ENCODE data around the gene PSME3IP1.

Gene PSME3IP1

DNA sequence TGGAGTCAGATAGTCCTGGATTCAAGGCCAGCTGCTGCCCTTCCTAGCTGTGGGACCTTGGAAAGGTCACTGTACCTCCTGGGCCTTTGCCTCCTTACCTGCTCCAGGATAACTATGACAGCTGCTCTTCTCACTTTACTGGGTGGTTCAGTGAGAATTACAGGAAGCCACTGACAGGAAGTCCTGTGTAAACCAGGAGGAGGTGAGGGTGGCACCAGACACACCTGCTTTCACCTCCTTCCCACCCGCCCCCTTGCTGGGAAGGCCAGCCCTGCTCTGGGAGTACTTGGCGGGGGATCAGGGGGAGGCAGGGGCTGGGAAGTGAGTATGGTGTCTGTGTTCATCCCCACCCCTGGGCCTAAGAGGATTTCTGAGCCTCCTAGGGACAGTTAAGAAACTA is 50.9 kb downstream of the PSME3IP1 start:
- Histone ChIP-seq H3K4me1 (ENCODE audit: insufficient read depth, insufficient read length) (peaks cover 32% of the 10 kb centered on the region), H3K36me3 (ENCODE audit: insufficient read depth, insufficient read length, low read length) (peaks cover 21% of the 10 kb centered on the region), H3K9me3 (ENCODE audit: insufficient read depth, low read length) (no peaks in the 10 kb centered on the region), H3K27me3 (ENCODE audit: insufficient read depth, insufficient read length) (no peaks in the 10 kb centered on the region), H3K9ac (ENCODE audit: insufficient read length, low read depth) (no peak overlapping the region), H3K4me3 (ENCODE audit: insufficient read length, low read depth) (no peak overlapping the region)
- TF ChIP-seq YY1 (IDR thresholded peaks at IDR 0.05; ENCODE audit: insufficient read depth, insufficient read length) (no peak), ZNF274 (IDR thresholded peaks at IDR 0.05; ENCODE audit: low read depth, low read length) (no peak), SUZ12 (IDR thresholded peaks at IDR 0.05; ENCODE audit: extremely low read depth, insufficient read depth, insufficient read length) (no peak)
- DNase-seq (ENCODE audit: low read depth, low spot score), result no peak

DNA sequence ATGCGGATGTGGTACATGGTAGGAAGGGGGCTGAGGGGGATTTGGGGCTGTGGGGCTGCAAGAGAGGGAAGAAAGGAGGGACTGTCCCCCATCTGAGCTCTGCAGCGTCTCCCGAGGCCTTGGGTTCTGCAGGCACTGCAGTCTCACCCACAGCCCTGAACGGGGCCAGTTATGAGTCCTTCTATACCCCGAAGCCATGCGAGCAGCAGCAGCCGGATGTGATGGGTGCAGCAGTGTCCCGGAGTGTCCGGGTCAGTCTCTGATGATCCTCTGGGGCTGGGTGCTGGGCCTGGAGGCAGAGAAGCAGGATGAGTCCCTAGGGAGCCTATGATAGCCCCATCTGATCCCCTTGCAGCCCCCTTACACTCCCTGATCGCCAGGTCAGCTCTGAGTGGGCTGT is 52.0 kb downstream of the PSME3IP1 start:
- peaks cover 32% of the 10 kb centered on the region for H3K4me1 ChIP-seq (ENCODE audit: insufficient read depth, insufficient read length)
- no peak overlapping the region for H3K9ac ChIP-seq (ENCODE audit: insufficient read length, low read depth)
- DNase-seq (ENCODE audit: low read depth, low spot score), result no peak
- H3K27me3 ChIP-seq (ENCODE audit: insufficient read depth, insufficient read length), result no peaks in the 10 kb centered on the region
- TF ChIP-seq YY1 (IDR thresholded peaks at IDR 0.05; ENCODE audit: insufficient read depth, insufficient read length) (no peak), SUZ12 (IDR thresholded peaks at IDR 0.05; ENCODE audit: extremely low read depth, insufficient read depth, insufficient read length) (no peak), ZNF274 (IDR thresholded peaks at IDR 0.05; ENCODE audit: low read depth, low read length) (no peak)
- H3K4me3 ChIP-seq (ENCODE audit: insufficient read length, low read depth), result no peak overlapping the region
- H3K36me3 ChIP-seq (ENCODE audit: insufficient read depth, insufficient read length, low read length), result peaks cover 21% of the 10 kb centered on the region
- no peaks in the 10 kb centered on the region for H3K9me3 ChIP-seq (ENCODE audit: insufficient read depth, low read length)

DNA sequence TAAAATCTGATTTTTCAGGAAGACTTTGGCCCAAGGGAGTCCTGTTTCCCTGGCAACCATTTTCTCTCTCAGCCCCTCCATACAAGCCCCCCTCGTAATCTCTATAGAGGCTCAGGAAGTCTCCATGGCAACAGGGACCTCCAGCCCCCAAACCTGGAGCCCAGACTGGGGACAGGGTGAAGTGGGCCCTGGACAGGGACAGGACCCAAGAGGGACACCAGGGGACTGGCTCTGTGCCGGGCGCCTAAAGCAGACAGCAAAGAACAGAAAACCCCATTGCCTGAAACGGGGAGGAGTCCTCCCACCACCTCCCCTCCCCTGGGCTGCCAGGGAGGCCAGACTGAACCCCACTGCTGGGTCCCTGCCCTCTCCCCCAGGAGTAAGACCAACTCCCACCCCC is 52.8 kb downstream of the PSME3IP1 start:
- H3K4me3 ChIP-seq (ENCODE audit: insufficient read length, low read depth), result no peak overlapping the region
- peaks cover 21% of the 10 kb centered on the region for H3K36me3 ChIP-seq (ENCODE audit: insufficient read depth, insufficient read length, low read length)
- H3K27me3 ChIP-seq (ENCODE audit: insufficient read depth, insufficient read length), result no peaks in the 10 kb centered on the region
- peaks cover 32% of the 10 kb centered on the region for H3K4me1 ChIP-seq (ENCODE audit: insufficient read depth, insufficient read length)
- TF ChIP-seq ZNF274 (IDR thresholded peaks at IDR 0.05; ENCODE audit: low read depth, low read length) (no peak), YY1 (IDR thresholded peaks at IDR 0.05; ENCODE audit: insufficient read depth, insufficient read length) (no peak), SUZ12 (IDR thresholded peaks at IDR 0.05; ENCODE audit: extremely low read depth, insufficient read depth, insufficient read length) (no peak)
- no peaks in the 10 kb centered on the region for H3K9me3 ChIP-seq (ENCODE audit: insufficient read depth, low read length)
- no peak for DNase-seq (ENCODE audit: low read depth, low spot score)
- H3K9ac ChIP-seq (ENCODE audit: insufficient read length, low read depth), result peak overlapping the region; percentile 45

DNA sequence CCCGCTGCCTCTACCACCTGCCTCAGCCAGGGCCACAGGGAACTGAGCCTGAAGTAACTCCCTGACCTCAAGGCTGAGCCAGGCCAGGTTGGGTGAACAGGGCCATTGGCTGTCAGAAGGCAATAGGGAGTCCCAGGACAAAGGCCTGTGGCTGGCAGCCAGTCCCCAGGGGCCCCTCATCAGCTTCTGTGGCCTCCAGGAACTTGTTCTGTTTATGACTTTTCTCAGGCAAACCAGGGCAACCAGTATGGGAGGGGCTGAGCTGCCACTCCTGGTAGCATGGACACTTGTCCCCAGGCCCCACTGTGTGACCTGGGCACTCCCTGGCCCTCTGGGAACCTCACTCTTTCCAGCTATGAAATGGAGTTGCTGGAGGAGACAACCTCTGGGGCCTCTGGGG is 53.4 kb downstream of the PSME3IP1 start:
- no peaks in the 10 kb centered on the region for H3K9me3 ChIP-seq (ENCODE audit: insufficient read depth, low read length)
- H3K4me3 ChIP-seq (ENCODE audit: insufficient read length, low read depth), result no peak overlapping the region
- TF ChIP-seq ZNF274 (IDR thresholded peaks at IDR 0.05; ENCODE audit: low read depth, low read length), result no peak
- no peak for TF ChIP-seq SUZ12 (IDR thresholded peaks at IDR 0.05; ENCODE audit: extremely low read depth, insufficient read depth, insufficient read length)
- no peak for TF ChIP-seq YY1 (IDR thresholded peaks at IDR 0.05; ENCODE audit: insufficient read depth, insufficient read length)
- H3K36me3 ChIP-seq (ENCODE audit: insufficient read depth, insufficient read length, low read length), result peaks cover 22% of the 10 kb centered on the region
- no peak overlapping the region for H3K9ac ChIP-seq (ENCODE audit: insufficient read length, low read depth)
- peaks cover 30% of the 10 kb centered on the region for H3K4me1 ChIP-seq (ENCODE audit: insufficient read depth, insufficient read length)
- no peaks in the 10 kb centered on the region for H3K27me3 ChIP-seq (ENCODE audit: insufficient read depth, insufficient read length)
- no peak for DNase-seq (ENCODE audit: low read depth, low spot score)

DNA sequence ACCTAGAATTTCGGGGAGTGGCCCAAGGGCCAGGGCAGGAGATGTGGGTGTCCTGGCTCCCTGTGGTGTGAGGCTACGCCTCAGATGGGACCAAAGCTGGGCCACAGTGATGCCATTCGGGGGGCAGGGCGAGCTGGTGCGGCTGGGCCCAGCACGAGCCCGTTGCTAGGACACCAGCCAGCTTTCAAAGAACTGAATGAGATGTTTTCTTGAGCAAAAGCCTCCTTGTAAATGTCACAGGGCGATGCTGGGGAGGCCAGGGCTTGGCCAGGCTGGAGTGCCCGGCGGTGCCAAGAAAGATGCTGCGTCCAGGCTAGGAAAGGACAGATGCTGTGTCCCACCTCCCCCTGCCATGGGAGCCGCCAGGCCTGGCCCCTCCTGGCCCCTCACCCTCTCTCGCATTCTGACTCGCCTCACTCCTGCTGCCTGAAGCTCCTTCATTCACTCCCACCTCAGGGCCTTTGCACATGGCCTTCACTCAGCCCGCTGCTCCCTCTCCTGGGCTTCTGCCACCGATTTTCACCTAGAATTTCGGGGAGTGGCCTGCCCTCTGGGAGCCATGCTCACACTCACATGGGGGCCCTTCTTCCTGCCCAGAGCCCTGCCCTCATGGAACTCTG is 54.4 kb downstream of the PSME3IP1 start:
- no peak overlapping the region for H3K9ac ChIP-seq (ENCODE audit: insufficient read length, low read depth)
- TF ChIP-seq YY1 (IDR thresholded peaks at IDR 0.05; ENCODE audit: insufficient read depth, insufficient read length) (no peak), SUZ12 (IDR thresholded peaks at IDR 0.05; ENCODE audit: extremely low read depth, insufficient read depth, insufficient read length) (no peak), ZNF274 (IDR thresholded peaks at IDR 0.05; ENCODE audit: low read depth, low read length) (no peak)

DNA sequence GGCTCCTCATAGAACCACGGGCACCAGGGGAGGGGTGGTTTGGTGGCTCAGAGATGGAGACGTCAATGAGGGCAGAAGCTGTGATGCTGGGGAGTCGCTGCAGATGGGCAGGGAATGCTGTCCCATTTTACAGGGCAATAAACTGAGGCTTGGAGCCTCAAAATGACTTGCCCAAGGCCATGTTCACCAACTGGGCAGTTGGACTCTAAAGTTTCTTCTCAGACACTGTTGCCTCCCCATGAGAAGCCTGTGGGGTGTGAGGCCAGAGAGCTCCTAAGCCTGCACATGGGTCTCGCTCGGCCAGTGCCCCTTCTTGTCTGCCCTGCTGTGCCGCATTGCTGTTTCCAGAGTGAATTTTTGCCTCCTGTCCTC is 54.9 kb downstream of the PSME3IP1 start:
- no peaks in the 10 kb centered on the region for H3K27me3 ChIP-seq (ENCODE audit: insufficient read depth, insufficient read length)
- TF ChIP-seq ZNF274 (IDR thresholded peaks at IDR 0.05; ENCODE audit: low read depth, low read length) (no peak), SUZ12 (IDR thresholded peaks at IDR 0.05; ENCODE audit: extremely low read depth, insufficient read depth, insufficient read length) (no peak), YY1 (IDR thresholded peaks at IDR 0.05; ENCODE audit: insufficient read depth, insufficient read length) (no peak)
- H3K36me3 ChIP-seq (ENCODE audit: insufficient read depth, insufficient read length, low read length), result peaks cover 26% of the 10 kb centered on the region
- no peak overlapping the region for H3K4me3 ChIP-seq (ENCODE audit: insufficient read length, low read depth)
- no peak for DNase-seq (ENCODE audit: low read depth, low spot score)
- H3K9me3 ChIP-seq (ENCODE audit: insufficient read depth, low read length), result no peaks in the 10 kb centered on the region
- H3K9ac ChIP-seq (ENCODE audit: insufficient read length, low read depth), result no peak overlapping the region
- H3K4me1 ChIP-seq (ENCODE audit: insufficient read depth, insufficient read length), result peaks cover 26% of the 10 kb centered on the region

More for the DNA sequence above, 54.4 kb downstream of the PSME3IP1 start:
- H3K4me1 ChIP-seq (ENCODE audit: insufficient read depth, insufficient read length), result peaks cover 30% of the 10 kb centered on the region
- peaks cover 20% of the 10 kb centered on the region for H3K36me3 ChIP-seq (ENCODE audit: insufficient read depth, insufficient read length, low read length)
- DNase-seq (ENCODE audit: low read depth, low spot score), result no peak
- H3K4me3 ChIP-seq (ENCODE audit: insufficient read length, low read depth), result no peak overlapping the region
- H3K27me3 ChIP-seq (ENCODE audit: insufficient read depth, insufficient read length), result no peaks in the 10 kb centered on the region
- H3K9me3 ChIP-seq (ENCODE audit: insufficient read depth, low read length), result no peaks in the 10 kb centered on the region

DNA sequence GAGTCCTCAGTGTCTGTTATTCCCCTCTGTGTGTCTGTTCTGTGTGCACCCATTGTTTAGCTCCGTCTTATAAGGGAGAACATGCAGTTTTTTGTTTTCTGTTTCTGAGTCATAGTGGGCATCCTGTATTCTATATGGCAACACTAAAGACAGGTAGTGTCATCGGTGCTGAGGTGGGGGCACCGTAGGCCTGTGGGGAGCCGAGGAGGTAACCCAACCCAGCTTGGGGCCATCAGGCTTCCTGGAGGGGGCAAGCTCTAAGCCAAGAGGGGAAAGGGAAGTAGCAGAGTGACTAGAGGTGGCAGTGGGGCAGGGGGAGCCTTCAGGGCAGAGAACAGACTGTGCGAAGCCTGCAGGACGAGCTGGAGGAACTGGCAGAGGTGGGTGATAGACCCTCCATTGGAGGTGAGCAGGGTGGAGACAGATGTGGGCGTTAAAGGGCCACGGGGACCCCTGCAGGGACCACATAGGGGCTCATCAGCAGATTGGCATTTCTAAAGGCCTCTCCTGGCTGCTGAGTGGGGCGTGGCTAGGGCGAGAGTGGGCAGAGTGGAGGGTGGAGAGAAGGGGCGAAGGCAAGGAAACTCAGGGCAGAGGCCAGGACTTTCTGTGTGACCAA is 57.0 kb downstream of the PSME3IP1 start:
- DNase-seq (ENCODE audit: low read depth, low spot score), result no peak
- Histone ChIP-seq H3K4me3 (ENCODE audit: insufficient read length, low read depth) (no peak overlapping the region), H3K4me1 (ENCODE audit: insufficient read depth, insufficient read length) (peaks cover 18% of the 10 kb centered on the region), H3K9me3 (ENCODE audit: insufficient read depth, low read length) (no peaks in the 10 kb centered on the region), H3K36me3 (ENCODE audit: insufficient read depth, insufficient read length, low read length) (peaks cover 30% of the 10 kb centered on the region), H3K9ac (ENCODE audit: insufficient read length, low read depth) (no peak overlapping the region), H3K27me3 (ENCODE audit: insufficient read depth, insufficient read length) (no peaks in the 10 kb centered on the region)
- no peak for TF ChIP-seq SUZ12 (IDR thresholded peaks at IDR 0.05; ENCODE audit: extremely low read depth, insufficient read depth, insufficient read length)
- no peak for TF ChIP-seq ZNF274 (IDR thresholded peaks at IDR 0.05; ENCODE audit: low read depth, low read length)

All from NT2/D1 (cell line).